Measurements from ENCODE around the gene GGT6.

The GGT6 gene

DNA sequence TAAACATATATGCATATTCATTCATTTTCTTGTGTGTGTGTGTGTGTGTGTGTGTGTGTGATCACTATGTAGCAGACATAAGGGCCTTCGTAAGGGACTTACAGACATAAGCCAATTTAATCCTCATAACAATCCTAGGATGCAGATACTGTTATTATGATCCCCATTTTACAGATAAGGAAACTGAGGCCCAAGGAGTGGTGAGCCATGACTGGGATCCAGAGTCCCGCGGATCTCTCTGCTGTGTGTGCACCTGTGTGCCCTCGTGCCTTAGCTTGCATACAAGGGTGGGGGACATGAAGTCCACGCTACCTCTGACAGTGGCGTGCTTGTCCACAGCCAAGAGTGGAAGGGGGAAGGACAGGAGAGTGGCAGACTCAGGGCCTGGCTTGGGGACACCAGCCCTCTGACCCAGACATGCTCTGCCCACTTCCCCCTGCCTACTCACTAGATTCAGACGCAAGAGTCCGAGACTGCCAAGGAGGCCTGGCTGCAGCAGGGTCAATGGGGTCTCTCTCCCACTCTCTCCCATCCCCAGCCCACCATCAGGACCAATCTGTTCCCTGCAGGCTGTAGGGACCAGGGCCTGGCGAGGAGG is 14.2 kb upstream of the GGT6 start:
- H3K36me3 ChIP-seq (ENCODE audit: control insufficient read depth, insufficient read depth, low read length) = no peaks in the 10 kb centered on the region
- peaks cover 21% of the 10 kb centered on the region for H3K4me1 ChIP-seq (ENCODE audit: control insufficient read depth, insufficient read depth, low read length)
- H3K4me3 ChIP-seq (ENCODE audit: low read depth, low read length) = no peak overlapping the region
- no peaks in the 10 kb centered on the region for H3K9me3 ChIP-seq (ENCODE audit: control insufficient read depth, insufficient read depth, low read length)
- H3K9ac ChIP-seq (ENCODE audit: low read depth, low read length) = no peak overlapping the region
- H3K27ac ChIP-seq (ENCODE audit: low read depth, low read length) = no peak overlapping the region
- H3K27me3 ChIP-seq (ENCODE audit: control insufficient read depth, insufficient read depth, low read length) = no peaks in the 10 kb centered on the region; the same call in 1 of the 2 replicates

DNA sequence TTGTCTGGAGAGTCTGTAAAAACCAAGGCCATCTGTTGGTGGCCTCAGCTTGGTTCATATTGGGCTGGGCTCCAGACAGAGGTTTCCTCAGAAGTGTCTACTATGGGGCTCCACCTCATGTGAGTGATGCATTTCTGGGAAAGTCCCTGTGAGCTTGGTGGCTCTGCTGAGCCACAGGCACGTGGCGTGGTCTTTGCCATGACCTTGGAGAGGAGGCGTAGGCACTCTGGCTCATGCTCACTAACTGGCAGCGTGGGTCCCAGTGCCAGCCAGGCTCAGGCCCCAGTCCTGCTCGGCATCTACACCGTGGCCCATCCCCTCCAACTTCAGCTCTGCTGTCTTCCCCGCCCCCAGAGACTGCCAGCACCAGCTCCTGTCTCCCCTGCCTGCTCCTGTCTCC is 13.3 kb upstream of the GGT6 start:
- no peaks in the 10 kb centered on the region for H3K36me3 ChIP-seq (ENCODE audit: control insufficient read depth, insufficient read depth, low read length)
- no peaks in the 10 kb centered on the region for H3K9me3 ChIP-seq (ENCODE audit: control insufficient read depth, insufficient read depth, low read length)
- H3K27ac ChIP-seq (ENCODE audit: low read depth, low read length) = no peak overlapping the region
- peaks cover 22% of the 10 kb centered on the region for H3K4me1 ChIP-seq (ENCODE audit: control insufficient read depth, insufficient read depth, low read length)
- H3K9ac ChIP-seq (ENCODE audit: low read depth, low read length) = no peak overlapping the region
- H3K27me3 ChIP-seq (ENCODE audit: control insufficient read depth, insufficient read depth, low read length) = no peaks in the 10 kb centered on the region; the same call in 1 of the 2 replicates
- no peak overlapping the region for H3K4me3 ChIP-seq (ENCODE audit: low read depth, low read length)

DNA sequence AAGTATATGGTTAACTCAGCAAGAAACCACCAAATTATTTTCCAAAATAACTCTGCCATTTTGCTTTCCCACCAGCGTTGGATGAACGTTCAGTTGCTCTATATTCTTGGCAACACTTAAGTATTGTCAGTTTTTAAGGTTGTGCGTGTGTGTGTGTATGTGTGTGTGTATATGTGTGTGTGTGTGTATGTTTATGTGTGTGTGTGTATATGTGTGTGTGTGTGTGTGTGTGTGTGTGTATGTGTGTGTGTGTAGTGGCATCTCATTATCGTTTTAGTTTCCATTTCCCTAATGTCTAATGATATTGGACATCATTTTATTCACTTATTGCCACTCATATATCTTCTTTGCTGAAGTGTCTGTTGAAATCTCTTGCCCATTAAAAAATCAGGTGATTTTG is 12.7 kb upstream of the GGT6 start:
- H3K36me3 ChIP-seq (ENCODE audit: control insufficient read depth, insufficient read depth, low read length) = no peaks in the 10 kb centered on the region
- no peak overlapping the region for H3K4me3 ChIP-seq (ENCODE audit: low read depth, low read length)
- no peaks in the 10 kb centered on the region; the same call in 1 of the 2 replicates for H3K27me3 ChIP-seq (ENCODE audit: control insufficient read depth, insufficient read depth, low read length)
- H3K9ac ChIP-seq (ENCODE audit: low read depth, low read length) = no peak overlapping the region
- H3K4me1 ChIP-seq (ENCODE audit: control insufficient read depth, insufficient read depth, low read length) = peaks cover 24% of the 10 kb centered on the region
- H3K27ac ChIP-seq (ENCODE audit: low read depth, low read length) = no peak overlapping the region
- no peaks in the 10 kb centered on the region for H3K9me3 ChIP-seq (ENCODE audit: control insufficient read depth, insufficient read depth, low read length)

DNA sequence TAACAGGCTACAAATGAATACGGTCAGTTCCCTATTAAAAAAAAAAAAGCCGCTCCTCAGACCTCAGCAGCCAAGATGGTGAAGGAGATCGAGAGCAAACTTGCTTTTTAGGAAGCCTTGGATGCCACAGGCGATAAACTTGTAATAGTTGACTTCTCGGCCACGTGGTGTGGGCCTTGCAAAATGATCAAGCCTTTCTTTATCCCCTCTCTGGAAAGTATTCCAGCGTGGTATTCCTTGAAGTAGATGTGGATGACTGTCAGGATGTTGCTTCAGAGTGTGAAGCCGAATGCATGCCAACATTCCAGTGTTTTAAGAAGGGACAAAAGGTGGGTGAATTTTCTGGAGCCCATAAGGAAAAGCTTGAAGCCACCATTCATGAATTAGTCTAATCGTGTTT is 11.8 kb upstream of the GGT6 start:
- Histone ChIP-seq H3K4me3 (ENCODE audit: low read depth, low read length) (no peak overlapping the region), H3K27me3 (ENCODE audit: control insufficient read depth, insufficient read depth, low read length) (no peaks in the 10 kb centered on the region; the same call in 1 of the 2 replicates), H3K9me3 (ENCODE audit: control insufficient read depth, insufficient read depth, low read length) (no peaks in the 10 kb centered on the region), H3K9ac (ENCODE audit: low read depth, low read length) (no peak overlapping the region), H3K4me1 (ENCODE audit: control insufficient read depth, insufficient read depth, low read length) (peaks cover 19% of the 10 kb centered on the region), H3K36me3 (ENCODE audit: control insufficient read depth, insufficient read depth, low read length) (no peaks in the 10 kb centered on the region), H3K27ac (ENCODE audit: low read depth, low read length) (no peak overlapping the region)

DNA sequence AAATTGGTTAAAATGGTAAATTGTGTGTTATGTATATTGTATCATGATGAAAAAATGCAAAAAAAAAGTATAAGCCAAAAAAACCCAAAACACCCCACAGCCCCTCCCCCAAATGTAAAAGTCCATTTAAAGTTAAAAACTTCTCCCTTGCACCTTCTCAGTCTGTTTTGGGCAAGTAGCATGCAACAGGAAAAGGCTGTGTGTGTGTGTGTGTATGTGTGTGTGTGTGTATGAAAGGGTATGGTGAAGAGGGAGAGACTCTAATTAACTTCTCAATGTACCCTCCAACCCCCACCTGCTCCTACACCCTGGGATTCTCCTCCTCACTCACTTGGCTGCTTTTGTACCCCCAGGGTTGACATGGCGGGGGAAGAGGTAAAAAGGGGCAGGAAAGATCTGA is 9.2 kb upstream of the GGT6 start:
- no peak overlapping the region for H3K27ac ChIP-seq (ENCODE audit: low read depth, low read length)
- H3K9me3 ChIP-seq (ENCODE audit: control insufficient read depth, insufficient read depth, low read length) = no peaks in the 10 kb centered on the region
- H3K27me3 ChIP-seq (ENCODE audit: control insufficient read depth, insufficient read depth, low read length) = no peaks in the 10 kb centered on the region; the same call in 1 of the 2 replicates
- H3K9ac ChIP-seq (ENCODE audit: low read depth, low read length) = no peak overlapping the region
- H3K4me3 ChIP-seq (ENCODE audit: low read depth, low read length) = no peak overlapping the region
- 0 out of 2 replicates have a peak, but pooled peaks cover 3% of the 10 kb centered on the region for H3K4me1 ChIP-seq (ENCODE audit: control insufficient read depth, insufficient read depth, low read length)
- no peaks in the 10 kb centered on the region for H3K36me3 ChIP-seq (ENCODE audit: control insufficient read depth, insufficient read depth, low read length)

DNA sequence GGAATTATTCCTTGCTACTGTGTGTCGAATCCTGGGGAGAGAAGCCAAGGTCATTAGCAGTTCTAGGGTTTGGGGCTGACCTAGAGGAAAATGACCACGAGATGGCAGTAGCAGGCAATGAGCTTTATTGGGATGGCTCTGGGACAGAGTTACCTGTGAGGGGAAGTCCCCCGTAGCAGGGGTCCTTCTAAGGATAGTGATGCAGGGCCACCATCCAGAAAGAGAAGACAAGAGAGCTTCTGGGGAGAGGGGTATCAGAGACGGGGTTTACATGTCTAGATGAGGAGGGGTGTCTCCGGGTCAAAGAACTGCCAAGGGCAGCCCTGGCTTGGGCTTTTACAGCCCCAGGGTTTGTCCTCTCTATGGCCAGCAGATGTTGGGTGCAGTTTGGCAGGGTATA is 6.4 kb upstream of the GGT6 start:
- no peaks in the 10 kb centered on the region; the same call in 1 of the 2 replicates for H3K27me3 ChIP-seq (ENCODE audit: control insufficient read depth, insufficient read depth, low read length)

DNA sequence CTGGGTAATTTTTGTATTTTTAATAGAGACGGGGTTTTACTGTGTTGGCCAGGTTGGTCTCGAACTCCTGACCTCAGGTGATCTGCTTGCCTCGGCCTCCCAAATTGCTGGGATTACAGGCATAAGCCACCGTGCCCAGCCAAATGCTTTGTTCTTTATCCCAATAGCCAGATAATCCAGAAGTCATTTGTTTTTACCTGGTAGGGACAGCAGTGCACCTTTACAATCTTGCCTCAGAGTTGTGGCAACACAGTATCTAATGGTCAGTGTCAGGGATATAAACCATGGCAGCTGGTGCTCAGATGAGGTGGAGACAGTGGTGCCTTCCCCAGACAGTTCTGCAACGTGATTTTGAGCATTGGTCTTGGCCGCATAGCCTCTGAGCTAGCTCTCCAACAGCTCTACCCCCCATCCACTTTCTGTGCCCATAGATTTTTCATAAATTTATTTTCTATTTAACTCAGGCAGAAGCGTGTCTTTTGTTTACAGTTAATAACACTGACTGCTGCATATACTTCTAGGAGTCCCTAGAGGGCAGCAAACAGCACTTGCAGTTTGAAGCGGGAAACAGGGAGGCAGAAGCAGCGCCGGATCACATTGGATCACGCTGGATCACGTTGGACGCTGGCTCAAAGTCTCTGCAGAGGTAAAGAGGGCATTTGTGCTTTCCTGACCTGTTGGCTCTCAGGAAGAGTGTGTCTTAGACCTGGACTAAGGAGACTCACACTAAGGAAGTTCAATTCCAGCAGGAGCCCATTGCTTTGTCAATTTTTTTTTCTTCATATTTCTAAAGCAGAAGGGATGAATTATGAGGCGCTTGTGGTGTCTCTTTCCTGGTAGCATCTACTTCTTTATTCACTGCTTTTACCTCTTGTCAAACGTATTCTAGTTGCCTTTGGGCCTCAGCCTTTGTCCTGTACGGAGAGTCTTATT is 5.1 kb upstream of the GGT6 start:
- H3K27me3 ChIP-seq (ENCODE audit: control insufficient read depth, insufficient read depth, low read length) = no peaks in the 10 kb centered on the region
- no peaks in the 10 kb centered on the region for H3K36me3 ChIP-seq (ENCODE audit: control insufficient read depth, insufficient read depth, low read length)
- H3K4me1 ChIP-seq (ENCODE audit: control insufficient read depth, insufficient read depth, low read length) = 0 out of 2 replicates have a peak, but pooled peaks cover 3% of the 10 kb centered on the region
- H3K9ac ChIP-seq (ENCODE audit: low read depth, low read length) = no peak overlapping the region
- H3K4me3 ChIP-seq (ENCODE audit: low read depth, low read length) = no peak overlapping the region
- no peak overlapping the region for H3K27ac ChIP-seq (ENCODE audit: low read depth, low read length)
- H3K9me3 ChIP-seq (ENCODE audit: control insufficient read depth, insufficient read depth, low read length) = no peaks in the 10 kb centered on the region

More for the DNA sequence above, 6.4 kb upstream of the GGT6 start:
- Histone ChIP-seq H3K36me3 (ENCODE audit: control insufficient read depth, insufficient read depth, low read length) (no peaks in the 10 kb centered on the region), H3K9ac (ENCODE audit: low read depth, low read length) (no peak overlapping the region), H3K27ac (ENCODE audit: low read depth, low read length) (no peak overlapping the region), H3K9me3 (ENCODE audit: control insufficient read depth, insufficient read depth, low read length) (no peaks in the 10 kb centered on the region), H3K4me1 (ENCODE audit: control insufficient read depth, insufficient read depth, low read length) (0 out of 2 replicates have a peak, but pooled peaks cover 3% of the 10 kb centered on the region), H3K4me3 (ENCODE audit: low read depth, low read length) (no peak overlapping the region)

DNA sequence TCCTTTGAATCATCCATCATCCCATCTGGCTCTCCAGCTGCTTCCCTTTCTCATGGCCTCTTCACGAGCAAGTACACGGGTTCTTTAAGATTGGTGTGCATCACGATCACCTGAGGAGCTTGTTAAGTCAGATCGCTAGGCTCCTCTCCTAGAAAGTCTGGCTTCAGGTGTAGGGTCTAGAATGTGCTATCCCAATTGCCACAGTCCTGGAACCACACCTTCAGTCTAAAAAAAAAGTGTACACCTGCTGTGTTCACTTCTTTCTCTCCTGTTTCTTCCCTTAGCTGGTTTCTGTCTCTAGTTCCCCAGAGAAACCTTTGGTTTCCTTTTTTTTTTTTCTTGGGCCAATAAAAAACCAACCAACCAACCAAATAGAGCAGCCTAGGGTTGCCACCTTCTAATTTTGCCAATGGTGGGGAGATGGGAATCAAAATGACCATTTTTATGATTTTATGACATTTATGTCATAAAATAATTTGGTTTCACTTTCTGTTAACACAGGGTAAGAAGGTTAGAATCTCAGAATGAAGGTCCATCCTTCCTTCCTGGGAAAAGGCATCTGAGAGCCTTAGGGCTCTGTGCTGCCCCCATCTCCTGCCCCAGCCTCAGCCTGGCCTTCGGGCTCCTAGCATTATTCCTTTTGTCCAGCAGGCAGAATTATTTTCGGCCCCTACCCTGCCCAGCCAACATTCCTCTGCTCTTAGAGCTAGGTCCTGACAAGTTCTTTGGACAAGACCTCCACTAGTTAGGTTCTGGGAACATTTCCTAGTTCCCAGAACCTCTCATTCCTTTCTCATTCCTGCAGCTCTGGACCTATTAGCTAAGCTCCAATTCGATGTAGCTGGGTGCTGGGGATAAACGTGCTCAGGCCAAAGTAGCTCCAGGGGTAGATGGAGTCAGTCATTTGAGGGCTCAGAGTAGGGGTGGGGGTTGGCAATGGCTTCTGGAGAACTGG is 1.9 kb upstream of the GGT6 start:
- Histone ChIP-seq H3K36me3 (ENCODE audit: control insufficient read depth, insufficient read depth, low read length) (no peaks in the 10 kb centered on the region), H3K9ac (ENCODE audit: low read depth, low read length) (no peak overlapping the region), H3K9me3 (ENCODE audit: control insufficient read depth, insufficient read depth, low read length) (no peaks in the 10 kb centered on the region), H3K4me1 (ENCODE audit: control insufficient read depth, insufficient read depth, low read length) (no peaks in the 10 kb centered on the region), H3K27me3 (ENCODE audit: control insufficient read depth, insufficient read depth, low read length) (no peaks in the 10 kb centered on the region), H3K4me3 (ENCODE audit: low read depth, low read length) (no peak overlapping the region), H3K27ac (ENCODE audit: low read depth, low read length) (no peak overlapping the region)

DNA sequence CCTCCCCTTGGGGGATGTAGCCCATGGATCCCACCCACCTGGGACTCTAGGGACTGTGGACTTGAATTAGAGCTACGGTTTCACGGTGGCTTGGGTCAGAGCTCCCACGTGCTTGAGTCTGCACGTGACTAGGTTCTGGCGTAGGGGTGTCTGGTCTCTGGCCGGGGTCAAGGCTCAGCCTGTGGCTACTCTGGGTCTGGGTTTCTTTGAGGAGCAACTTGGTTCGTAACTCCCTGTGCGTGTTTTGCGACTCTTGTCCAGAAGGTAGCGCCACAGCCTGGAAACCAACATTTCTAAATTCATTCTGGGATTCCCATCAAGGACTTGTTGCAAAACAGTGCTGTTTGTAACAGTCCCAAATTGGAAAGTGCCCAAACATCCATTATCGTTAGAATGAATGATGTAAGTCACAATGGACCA is 470 bp upstream of the GGT6 start:
- no peak overlapping the region for H3K9ac ChIP-seq (ENCODE audit: low read depth, low read length)
- H3K9me3 ChIP-seq (ENCODE audit: control insufficient read depth, insufficient read depth, low read length) = no peaks in the 10 kb centered on the region
- no peak overlapping the region for H3K4me3 ChIP-seq (ENCODE audit: low read depth, low read length)

DNA sequence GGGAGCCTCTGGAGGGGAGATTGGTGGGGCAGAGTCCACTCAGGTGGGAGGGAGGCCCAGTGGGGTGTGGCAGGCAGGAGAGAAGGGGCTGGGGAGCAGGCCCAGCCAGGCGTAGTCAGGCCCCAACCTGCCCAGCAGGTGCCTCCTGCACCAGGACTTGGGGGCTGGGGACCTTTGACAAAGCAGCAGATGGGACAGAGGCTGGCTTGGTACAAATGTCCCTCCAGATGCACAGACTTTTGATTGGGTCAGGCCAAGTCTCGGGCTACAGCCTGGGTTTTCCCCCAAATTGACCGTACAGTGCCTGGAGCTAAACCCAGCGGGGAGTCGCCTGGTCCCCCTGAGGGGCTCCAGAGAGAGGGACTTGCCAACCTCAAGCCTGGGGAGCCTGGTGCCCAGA is 411 bp downstream of the GGT6 start:
- Histone ChIP-seq H3K36me3 (ENCODE audit: control insufficient read depth, insufficient read depth, low read length) (no peaks in the 10 kb centered on the region), H3K27me3 (ENCODE audit: control insufficient read depth, insufficient read depth, low read length) (no peaks in the 10 kb centered on the region), H3K9ac (ENCODE audit: low read depth, low read length) (no peak overlapping the region), H3K9me3 (ENCODE audit: control insufficient read depth, insufficient read depth, low read length) (no peaks in the 10 kb centered on the region), H3K4me1 (ENCODE audit: control insufficient read depth, insufficient read depth, low read length) (peaks cover 15% of the 10 kb centered on the region), H3K4me3 (ENCODE audit: low read depth, low read length) (no peak overlapping the region), H3K27ac (ENCODE audit: low read depth, low read length) (no peak overlapping the region)

More for the DNA sequence above, 470 bp upstream of the GGT6 start:
- Histone ChIP-seq H3K27me3 (ENCODE audit: control insufficient read depth, insufficient read depth, low read length) (no peaks in the 10 kb centered on the region), H3K36me3 (ENCODE audit: control insufficient read depth, insufficient read depth, low read length) (no peaks in the 10 kb centered on the region), H3K4me1 (ENCODE audit: control insufficient read depth, insufficient read depth, low read length) (peaks cover 10% of the 10 kb centered on the region), H3K27ac (ENCODE audit: low read depth, low read length) (no peak overlapping the region)

Data from HUES48 (cell line).